Astrocyte (in vitro differentiated cells and primary cell): ENCODE data around the gene ALOX15. TPM values are rescaled to one million over a fixed set of nuclear protein-coding genes. Genes with fewer than 3 reads are reported as not detected.

Experiments used
- DNase-seq: peaks from one replicate; pipeline ENCODE4 v3.0.0-alpha.2; 2010; ENCODE audit warnings: low read depth
- FAIRE-seq: peaks from 2 replicates; lab custom pipeline; 2011; peaks lifted over from hg19 to GRCh38; lab: Jason Lieb, UNC
- H2AFZ ChIP-seq: 2 replicates; pipeline ENCODE4 v1.6.0; 2012; ENCODE audit warnings: low read depth, low read length, inconsistent platforms
- H3K27ac ChIP-seq: 2 replicates; pipeline ENCODE4 v1.5.1; 2011; ENCODE audit warnings: low read depth, low read length, inconsistent platforms
- H3K27me3 ChIP-seq: 2 replicates; pipeline ENCODE4 v1.6.0; 2011; ENCODE audit warnings: low read length, inconsistent platforms; ENCODE audit not compliant: insufficient read depth
- H3K36me3 ChIP-seq: 2 replicates; pipeline ENCODE4 v1.5.1; 2011; ENCODE audit warnings: low read length, inconsistent platforms; ENCODE audit not compliant: insufficient read depth
- H3K4me1 ChIP-seq: 2 replicates; pipeline ENCODE4 v1.5.1; 2011; ENCODE audit warnings: low read length, inconsistent platforms; ENCODE audit not compliant: insufficient read depth
- H3K4me2 ChIP-seq: 2 replicates; pipeline ENCODE4 v1.6.0; 2012; ENCODE audit warnings: low read length, inconsistent platforms
- H3K4me3 ChIP-seq: 2 replicates; pipeline ENCODE4 v1.5.1; 2011; ENCODE audit warnings: low read depth, mild to moderate bottlenecking, low read length, inconsistent platforms; ENCODE audit not compliant: insufficient read depth
- H3K79me2 ChIP-seq: 2 replicates; pipeline ENCODE4 v1.6.0; 2012; ENCODE audit warnings: mild to moderate bottlenecking, low read length, inconsistent platforms; ENCODE audit not compliant: insufficient read depth
- H3K9ac ChIP-seq: 2 replicates; pipeline ENCODE4 v1.6.0; 2012; ENCODE audit warnings: mild to moderate bottlenecking, low read length, inconsistent platforms
- H3K9me3 ChIP-seq: 2 replicates; pipeline ENCODE4 v1.5.1; 2012; ENCODE audit warnings: low read depth, mild to moderate bottlenecking, low read length, inconsistent platforms; ENCODE audit not compliant: insufficient read depth
- H4K20me1 ChIP-seq: 2 replicates; pipeline ENCODE4 v1.6.0; 2012; ENCODE audit warnings: low read length, inconsistent platforms; ENCODE audit not compliant: insufficient read depth
- H3K27ac Mint-ChIP-seq: one replicate; pipeline ENCODE4 v1.8.0; 2021; ENCODE audit warnings: mild to moderate bottlenecking, mixed read lengths; ENCODE audit not compliant: unreplicated experiment
- H3K27me3 Mint-ChIP-seq: one replicate; pipeline ENCODE4 v1.8.0; 2021; ENCODE audit warnings: low read depth, mixed read lengths; ENCODE audit not compliant: unreplicated experiment
- H3K36me3 Mint-ChIP-seq: one replicate; pipeline ENCODE4 v1.8.0; 2021; ENCODE audit warnings: low read depth, mixed read lengths; ENCODE audit not compliant: unreplicated experiment
- H3K4me1 Mint-ChIP-seq: one replicate; pipeline ENCODE4 v1.8.0; 2021; ENCODE audit warnings: low read depth, mixed read lengths; ENCODE audit not compliant: unreplicated experiment
- H3K4me3 Mint-ChIP-seq: one replicate; pipeline ENCODE4 v1.8.0; 2021; ENCODE audit warnings: mild to moderate bottlenecking, moderate library complexity, mixed read lengths; ENCODE audit not compliant: unreplicated experiment
- H3K9me3 Mint-ChIP-seq: one replicate; pipeline ENCODE4 v1.8.0; 2021; ENCODE audit warnings: mild to moderate bottlenecking, mixed read lengths; ENCODE audit not compliant: unreplicated experiment
- CTCF ChIP-seq: IDR thresholded peaks from 2 replicates; pipeline ENCODE4 v1.5.1; 2011; ENCODE audit warnings: low read depth, mild to moderate bottlenecking, inconsistent platforms, low read length, moderate library complexity; ENCODE audit not compliant: insufficient read depth
- EZH2 ChIP-seq: IDR thresholded peaks from 2 replicates; pipeline ENCODE4 v1.6.1; 2012; ENCODE audit warnings: mild to moderate bottlenecking, low read length, inconsistent platforms; ENCODE audit not compliant: insufficient read depth
- total RNA-seq: library from RNA; stranded (reverse); gene quantifications from 2 replicates; pipeline ENCODE4 v1.2.1, GENCODE V29; 2021

ALOX15 gene
- total RNA-seq, 1 donor from 2014 or later, result 0.07 TPM

GRCh38 chr17:4602041-4602440, 39.4 kb downstream of the ALOX15 start:
- Histone ChIP-seq H3K9ac (no peak overlapping the region), H3K36me3 (no peaks in the 10 kb centered on the region), H3K4me2 (no peak overlapping the region), H3K9me3 (no peaks in the 10 kb centered on the region), H3K79me2 (no peaks in the 10 kb centered on the region), H4K20me1 (no peaks in the 10 kb centered on the region), H3K4me3 (no peak overlapping the region), H3K4me1 (peaks cover 10% of the 10 kb centered on the region), H3K27me3 (peaks cover 15% of the 10 kb centered on the region), H3K27ac (no peak overlapping the region), H2AFZ (no peak overlapping the region)
- Mint-ChIP-seq H3K4me1 (peaks cover 25% of the 10 kb centered on the region), H3K9me3 (no peaks in the 10 kb centered on the region), H3K36me3 (no peaks in the 10 kb centered on the region), H3K4me3 (no peak overlapping the region), H3K27ac (no peak overlapping the region), H3K27me3 (peaks cover 18% of the 10 kb centered on the region)
- TF ChIP-seq CTCF, result no peak
- DNase-seq (no peak), FAIRE-seq (no peak)

- Mint-ChIP-seq H3K27ac (peak overlapping the region; percentile 5), H3K4me1 (peaks cover 25% of the 10 kb centered on the region)
- no peak for FAIRE-seq
Measured at GRCh38 chr17:4601326-4601725, 40.2 kb downstream of the ALOX15 start.

GRCh38 chr17:4600563-4600962, 40.9 kb downstream of the ALOX15 start:
- FAIRE-seq (no peak), DNase-seq (no peak)
- no peaks in the 10 kb centered on the region for H4K20me1 ChIP-seq
- H3K4me2 ChIP-seq, result no peak overlapping the region
- no peak overlapping the region for H2AFZ ChIP-seq
- no peaks in the 10 kb centered on the region for H3K9me3 ChIP-seq
- H3K27ac Mint-ChIP-seq, result no peak overlapping the region
- no peaks in the 10 kb centered on the region for H3K36me3 ChIP-seq
- H3K79me2 ChIP-seq, result no peaks in the 10 kb centered on the region
- H3K4me3 Mint-ChIP-seq, result no peak overlapping the region
- no peak overlapping the region for H3K9ac ChIP-seq
- peaks cover 22% of the 10 kb centered on the region for H3K4me1 Mint-ChIP-seq
- no peak overlapping the region for H3K4me3 ChIP-seq
- no peak overlapping the region for H3K27ac ChIP-seq
- H3K27me3 Mint-ChIP-seq, result peaks cover 19% of the 10 kb centered on the region
- H3K4me1 ChIP-seq, result peaks cover 10% of the 10 kb centered on the region
- no peaks in the 10 kb centered on the region for H3K9me3 Mint-ChIP-seq
- H3K36me3 Mint-ChIP-seq, result no peaks in the 10 kb centered on the region
- no peak for TF ChIP-seq CTCF
- TF ChIP-seq EZH2, result no peak
- peaks cover 15% of the 10 kb centered on the region for H3K27me3 ChIP-seq

More at GRCh38 chr17:4601326-4601725, 40.2 kb downstream of the ALOX15 start:
- Histone ChIP-seq H2AFZ (no peak overlapping the region), H3K9me3 (no peaks in the 10 kb centered on the region), H3K27ac (no peak overlapping the region), H3K9ac (no peak overlapping the region), H3K4me2 (no peak overlapping the region), H3K4me1 (peaks cover 10% of the 10 kb centered on the region), H3K79me2 (no peaks in the 10 kb centered on the region), H3K27me3 (peaks cover 15% of the 10 kb centered on the region), H4K20me1 (no peaks in the 10 kb centered on the region), H3K36me3 (no peaks in the 10 kb centered on the region), H3K4me3 (no peak overlapping the region)
- H3K36me3 Mint-ChIP-seq, result no peaks in the 10 kb centered on the region
- DNase-seq, result no peak
- no peak for TF ChIP-seq EZH2
- TF ChIP-seq CTCF, result no peak
- H3K4me3 Mint-ChIP-seq, result no peak overlapping the region
- peaks cover 19% of the 10 kb centered on the region for H3K27me3 Mint-ChIP-seq
- H3K9me3 Mint-ChIP-seq, result no peaks in the 10 kb centered on the region
